CD1c-positive myeloid dendritic cell (primary cell): ENCODE data around the gene AGAP1.

ENCODE experiments used
- DNase-seq: peaks from one replicate; pipeline ENCODE4 v3.0.0-alpha.2; 2016; ENCODE audit errors: extremely low spot score

AGAP1 gene

DNA sequence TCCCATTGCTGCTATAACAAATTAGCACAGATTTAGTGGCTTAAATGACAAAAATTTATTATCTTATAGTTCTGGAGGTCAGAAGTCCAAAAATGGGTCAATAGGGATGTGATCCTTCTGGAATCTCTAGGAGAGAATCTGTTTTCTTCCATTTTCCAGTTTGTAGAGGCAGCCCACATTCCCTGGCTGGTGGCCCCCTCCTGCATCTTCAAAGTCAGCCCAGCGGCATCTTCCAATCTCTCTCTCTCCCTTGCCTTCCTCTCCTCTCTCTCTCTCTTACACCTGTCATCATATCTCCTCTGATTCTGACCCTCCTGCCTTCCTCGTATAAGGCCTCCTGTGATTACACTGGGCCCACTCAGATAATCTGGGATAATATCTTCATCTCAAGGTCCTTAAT, 3.9 kb upstream of the AGAP1 start:
- DNase-seq = no peak

DNA sequence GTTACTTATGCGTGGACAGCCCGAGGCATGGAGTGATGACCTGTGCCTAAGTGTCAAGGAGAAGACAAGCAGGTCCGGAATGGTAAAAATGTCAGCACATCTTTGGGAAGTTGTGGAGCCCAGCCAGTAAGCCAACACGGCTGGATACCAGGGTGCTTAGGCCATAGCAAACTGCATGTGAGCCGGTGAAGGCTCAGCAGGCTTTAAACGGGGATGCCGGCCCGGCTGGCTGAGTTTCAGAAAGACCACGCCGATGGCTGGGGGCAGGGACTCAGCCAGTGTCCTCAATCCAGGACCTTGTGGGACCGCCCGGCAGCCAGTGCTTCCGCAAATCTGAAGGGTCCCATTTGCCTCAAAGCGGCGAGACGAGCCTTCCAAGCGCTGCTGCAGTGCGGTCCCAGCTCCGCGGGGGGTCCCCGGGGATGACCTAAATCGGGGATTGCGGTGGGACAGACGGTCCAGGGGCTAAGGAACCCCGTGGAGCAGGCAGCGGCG, 946 bp upstream of the AGAP1 start:
- no peak for DNase-seq

DNA sequence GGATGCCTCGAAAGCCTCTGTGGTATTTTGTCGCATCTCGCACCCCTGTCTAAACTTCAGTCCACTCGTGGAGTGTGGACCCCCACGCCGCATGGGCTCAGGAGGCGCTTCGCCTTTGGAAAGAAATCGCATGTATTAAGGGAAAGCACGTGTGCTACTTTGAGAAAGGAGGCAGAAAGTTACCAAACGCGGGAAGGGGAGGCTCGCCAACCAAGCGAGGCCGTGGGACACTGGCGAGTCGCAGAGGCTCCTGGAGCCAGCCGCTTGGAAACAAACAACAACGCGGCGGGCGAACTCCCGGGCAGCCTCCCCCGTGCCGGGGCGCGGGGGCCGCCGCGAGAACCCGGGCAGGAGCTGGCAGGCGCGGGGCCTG, 455 bp upstream of the AGAP1 start:
- no peak for DNase-seq

DNA sequence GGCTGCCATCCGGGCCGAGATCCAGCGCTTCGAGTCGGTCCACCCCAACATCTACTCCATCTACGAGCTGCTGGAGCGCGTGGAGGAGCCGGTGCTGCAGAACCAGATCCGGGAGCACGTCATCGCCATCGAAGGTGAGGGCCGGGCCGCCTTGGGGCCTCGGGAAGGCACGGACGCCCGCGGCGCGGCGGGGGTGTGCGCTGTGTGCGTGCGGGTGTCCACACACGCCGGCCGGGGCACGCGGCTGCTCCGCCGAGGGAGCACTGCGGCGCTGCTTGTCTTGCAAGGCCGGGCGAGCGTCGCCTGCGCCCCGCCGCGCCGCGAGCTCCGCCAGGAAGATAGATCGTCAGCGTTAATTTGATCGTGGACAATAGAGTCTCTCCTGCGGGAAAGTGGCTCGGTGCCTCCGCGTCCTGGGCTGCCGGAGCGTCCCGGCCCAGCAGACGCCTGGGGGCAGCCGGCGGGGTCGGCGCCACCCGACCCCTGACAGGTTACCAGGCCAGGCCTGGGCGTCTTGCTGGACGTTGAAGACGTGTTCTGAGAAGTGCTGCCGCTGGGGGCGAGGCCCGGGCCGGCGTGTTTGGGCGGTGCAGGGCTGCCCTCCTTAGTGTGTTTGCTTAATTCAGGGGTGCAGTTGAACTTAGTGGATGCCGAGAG, 1.0 kb downstream of the AGAP1 start:
- no peak for DNase-seq

DNA sequence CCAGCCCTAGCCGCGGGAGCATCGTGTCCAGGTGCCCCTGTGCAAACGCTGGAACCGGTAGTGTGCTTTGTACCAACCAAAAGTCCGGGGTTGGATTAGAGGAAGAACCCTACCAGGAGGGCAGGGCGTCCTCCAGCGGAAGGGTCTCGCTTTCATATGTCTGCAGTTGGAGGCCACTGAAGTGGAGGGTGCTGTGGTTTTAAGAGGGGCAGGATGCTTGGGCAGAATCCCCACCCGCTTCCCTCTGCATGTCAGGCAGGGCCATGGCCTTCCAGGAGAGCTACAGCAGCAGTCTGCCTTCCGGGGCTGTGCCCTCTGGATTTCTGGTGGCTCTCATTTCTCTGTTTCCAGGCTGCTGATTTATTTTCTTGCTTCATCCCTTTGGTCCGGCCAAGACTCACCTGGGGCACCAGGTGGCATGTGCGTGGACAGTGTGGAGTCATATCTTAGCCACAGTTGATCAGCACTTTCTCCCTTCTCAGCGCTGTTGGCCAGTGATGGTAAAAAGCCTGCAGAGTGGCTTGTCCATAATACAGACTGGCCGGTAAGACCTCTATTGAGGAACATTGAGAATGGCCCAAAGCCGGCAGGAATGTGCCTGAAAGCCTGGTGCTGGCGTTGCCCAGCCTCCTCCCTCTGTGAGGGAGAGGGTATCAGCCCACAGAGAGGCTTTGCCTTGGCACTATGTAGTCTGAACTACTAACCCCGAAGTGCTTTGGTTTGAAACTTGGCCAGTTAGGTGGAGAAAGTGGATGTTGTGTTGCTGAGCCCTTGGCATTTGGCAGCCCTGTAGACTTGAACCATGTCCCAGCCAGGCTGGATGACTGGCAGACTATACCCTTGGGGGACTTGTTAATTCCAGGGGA, 1.8 kb downstream of the AGAP1 start:
- DNase-seq = no peak

DNA sequence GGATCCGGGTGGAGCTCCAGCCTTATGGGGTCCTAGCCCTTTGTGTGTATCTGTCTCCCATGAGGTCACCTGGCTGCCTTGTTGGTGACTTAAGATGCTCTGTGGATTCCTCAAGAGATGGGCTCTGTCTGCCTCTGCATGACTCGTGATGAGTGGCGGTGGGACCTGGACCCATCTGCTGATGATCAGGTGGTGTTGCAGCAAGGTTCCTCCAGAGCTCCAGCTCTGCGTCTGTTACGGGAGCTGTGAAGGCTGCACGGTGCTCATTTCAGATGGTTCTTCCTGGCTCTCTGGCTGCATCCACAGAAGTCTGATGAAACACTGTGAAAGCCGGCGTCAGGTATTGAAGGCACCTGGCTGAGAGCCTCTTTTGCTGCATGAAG, 2.4 kb downstream of the AGAP1 start:
- DNase-seq = no peak

DNA sequence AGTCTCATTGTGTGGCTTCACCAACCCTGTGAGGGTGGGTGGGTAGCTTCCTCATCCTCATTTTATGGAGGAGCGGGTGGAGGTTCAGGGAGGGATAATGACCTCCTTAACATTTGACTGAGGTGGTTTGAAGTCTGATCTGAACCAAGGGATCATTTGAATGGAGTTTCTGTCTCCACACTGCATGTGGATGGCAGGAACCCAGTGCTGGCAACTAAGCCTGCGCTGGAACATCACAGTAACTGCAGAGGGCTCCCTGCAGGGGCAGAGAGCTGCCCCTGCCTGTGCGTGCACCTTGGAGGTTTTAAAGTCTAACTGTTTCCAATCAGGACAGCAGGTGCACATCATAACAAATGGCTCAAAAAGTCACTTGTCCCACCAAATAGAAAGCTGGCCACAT, 3.3 kb downstream of the AGAP1 start:
- DNase-seq = no peak

DNA sequence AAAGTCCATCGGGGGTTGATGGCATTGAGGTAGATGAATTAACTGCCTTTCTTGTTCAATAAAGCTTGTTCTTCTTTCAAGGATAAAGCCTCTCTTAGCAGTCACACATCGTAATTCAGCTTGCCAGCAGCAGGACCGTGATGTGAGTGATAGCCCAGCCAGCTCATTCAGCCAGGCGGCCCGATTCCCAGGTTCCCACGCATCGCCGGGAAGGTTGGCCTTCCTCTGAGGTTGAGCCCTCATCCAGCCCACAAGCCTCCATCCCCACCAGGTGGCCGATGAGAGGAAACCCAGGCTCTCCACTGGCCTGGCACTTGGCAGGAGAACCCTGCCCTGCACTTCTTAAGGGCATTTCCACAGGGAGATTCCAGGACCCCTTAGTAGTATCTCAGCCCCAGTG, 4.7 kb downstream of the AGAP1 start:
- DNase-seq = no peak

DNA sequence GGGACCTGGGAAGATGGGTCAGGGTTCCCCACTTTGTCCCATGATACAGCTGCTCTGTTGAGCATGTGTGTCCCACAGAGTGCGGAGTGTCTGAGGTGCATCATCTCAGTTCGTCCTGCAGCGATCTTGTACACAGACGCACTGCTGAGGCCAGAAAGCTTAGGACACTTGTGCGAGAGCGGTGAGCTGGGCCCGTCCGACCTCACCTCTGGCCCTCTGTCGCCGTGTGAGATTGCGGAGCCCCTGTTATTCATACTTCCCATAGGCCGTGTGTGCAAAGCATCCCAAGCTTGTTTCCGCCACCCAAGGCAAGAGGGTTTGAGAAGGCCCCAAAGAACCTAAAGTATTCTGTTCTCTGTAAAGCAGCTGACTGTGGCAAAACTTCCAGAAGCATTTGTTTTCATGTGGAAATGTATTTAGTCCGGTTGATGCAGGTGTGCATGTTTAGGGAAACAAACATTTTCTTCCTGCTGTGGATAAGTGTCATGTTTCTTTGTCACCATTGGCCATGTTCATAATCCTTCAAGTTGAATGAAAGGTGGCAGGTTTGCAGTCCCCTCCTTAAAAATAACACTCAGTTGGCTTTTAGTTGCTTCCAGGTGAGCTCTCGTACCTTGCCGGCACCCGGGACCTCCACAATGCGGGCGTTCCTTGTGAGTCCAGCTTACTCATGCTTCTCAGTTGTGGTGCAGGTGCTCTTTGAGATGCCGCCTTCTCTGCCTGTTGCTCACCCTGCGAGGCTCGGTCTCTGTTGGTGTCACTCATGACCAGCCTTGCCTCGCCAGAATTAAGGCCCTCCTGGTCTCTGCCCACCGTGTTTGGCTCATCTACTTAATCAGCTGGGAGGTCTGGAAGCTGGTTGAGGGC, 5.3 kb downstream of the AGAP1 start:
- no peak for DNase-seq

DNA sequence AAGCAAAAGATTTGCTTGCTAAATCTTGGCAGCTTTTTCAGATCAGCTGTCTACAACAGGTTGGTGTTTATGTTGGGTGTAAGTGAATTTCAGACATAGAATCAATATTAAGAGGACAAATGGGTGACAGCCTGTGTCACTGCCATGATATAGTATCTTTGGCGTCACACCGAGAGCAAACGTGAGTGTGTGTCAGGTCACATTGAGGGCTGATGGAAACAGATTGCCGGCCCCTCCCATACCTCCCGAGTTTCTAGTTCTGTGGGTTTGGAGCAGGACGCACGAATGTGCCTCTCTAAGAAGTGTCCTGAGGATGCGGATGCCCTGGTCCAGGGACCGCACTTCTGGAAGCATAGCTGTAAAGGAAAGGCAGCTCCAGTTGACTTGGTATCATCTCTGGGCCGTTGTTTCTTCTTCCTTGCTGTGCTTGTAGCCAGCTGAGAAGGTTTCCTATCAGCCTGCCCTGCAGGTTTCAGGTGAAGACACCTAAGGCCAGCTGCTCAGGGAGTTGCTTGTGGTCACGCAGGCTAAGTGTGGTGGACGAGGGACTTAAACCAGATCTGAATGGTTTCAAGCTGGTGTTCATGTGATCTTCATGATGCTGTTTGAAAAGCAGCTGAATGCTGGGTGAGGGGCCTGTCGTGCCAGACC, 6.4 kb downstream of the AGAP1 start:
- no peak for DNase-seq

DNA sequence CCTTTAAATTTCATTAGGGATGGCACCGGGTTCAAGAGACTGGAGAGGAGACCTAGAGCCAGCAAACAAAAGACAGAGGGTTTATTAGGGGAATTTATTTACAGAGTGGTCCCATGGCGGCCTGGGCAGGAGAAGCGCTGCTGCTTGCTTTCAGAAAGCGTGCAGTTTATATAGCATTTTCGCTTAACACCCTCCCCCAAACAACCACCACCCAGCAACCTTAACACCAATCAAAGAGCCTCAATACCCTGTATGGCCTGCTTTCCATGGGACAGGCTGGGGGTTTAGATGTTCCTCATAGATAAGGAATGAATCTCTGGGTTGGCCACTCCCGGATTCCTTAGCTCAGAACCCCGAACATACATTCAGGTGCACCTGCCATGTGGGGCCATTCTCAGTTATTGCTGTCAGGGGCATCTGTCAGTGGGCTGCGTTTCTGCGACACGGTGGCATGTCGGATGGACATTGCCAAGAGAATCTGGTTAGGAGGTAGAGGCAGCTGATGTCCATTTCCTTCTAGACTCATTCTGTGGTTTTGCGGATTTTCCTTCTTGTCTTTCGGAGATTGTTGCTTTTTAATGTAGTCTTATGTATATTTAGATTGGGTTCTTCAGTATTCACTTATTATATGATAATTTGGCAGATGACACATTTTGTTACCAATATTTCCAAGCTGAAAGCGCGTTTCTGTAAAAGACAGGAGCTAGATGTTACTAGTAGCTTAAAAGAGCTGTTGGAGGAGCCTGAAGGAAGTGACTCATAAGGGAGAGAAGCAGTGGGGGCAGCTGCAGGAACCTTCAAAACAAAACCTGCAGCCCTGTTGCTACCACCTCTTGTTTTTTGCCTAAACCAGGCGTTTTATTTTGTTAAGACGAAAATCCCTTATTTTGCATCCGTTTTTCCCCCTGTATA, 7.2 kb downstream of the AGAP1 start:
- DNase-seq = no peak

DNA sequence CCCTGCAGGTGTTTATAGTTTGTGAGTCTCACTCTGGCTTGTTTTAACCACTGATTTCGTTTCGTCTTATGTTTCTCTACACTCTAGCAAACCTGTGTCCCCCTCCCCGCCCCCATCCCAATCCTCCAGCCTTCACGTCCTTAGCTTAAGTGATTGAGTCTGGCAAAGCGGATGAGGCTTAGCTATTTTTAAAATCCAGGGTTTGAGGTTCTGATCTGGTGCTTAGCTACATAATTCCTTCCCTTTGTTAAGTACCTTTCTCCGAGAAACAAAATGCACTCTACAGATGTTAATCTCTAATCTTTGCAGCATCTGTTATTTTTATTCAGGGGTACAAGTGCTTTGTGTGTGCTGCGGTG, 7.8 kb downstream of the AGAP1 start:
- DNase-seq = no peak

DNA sequence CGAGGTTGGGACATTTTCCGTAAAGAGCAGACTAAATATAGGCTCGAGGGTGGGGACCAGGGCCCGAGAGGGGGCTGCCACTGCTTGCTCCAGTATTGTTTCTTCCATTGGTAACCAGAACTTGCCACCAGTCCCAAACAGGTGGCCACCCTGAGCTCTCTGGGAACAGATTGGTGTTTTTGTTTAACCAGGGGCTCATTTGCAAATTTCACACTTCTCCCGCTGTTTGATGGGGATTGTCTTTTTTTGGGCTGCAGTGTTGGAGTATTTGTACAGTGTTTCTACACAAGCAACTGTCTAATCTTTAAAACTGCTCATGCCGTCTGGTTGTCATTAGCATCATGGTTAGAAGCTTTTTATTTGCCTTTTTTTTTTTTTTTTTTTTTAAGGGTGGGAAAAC, 8.5 kb downstream of the AGAP1 start:
- no peak for DNase-seq

DNA sequence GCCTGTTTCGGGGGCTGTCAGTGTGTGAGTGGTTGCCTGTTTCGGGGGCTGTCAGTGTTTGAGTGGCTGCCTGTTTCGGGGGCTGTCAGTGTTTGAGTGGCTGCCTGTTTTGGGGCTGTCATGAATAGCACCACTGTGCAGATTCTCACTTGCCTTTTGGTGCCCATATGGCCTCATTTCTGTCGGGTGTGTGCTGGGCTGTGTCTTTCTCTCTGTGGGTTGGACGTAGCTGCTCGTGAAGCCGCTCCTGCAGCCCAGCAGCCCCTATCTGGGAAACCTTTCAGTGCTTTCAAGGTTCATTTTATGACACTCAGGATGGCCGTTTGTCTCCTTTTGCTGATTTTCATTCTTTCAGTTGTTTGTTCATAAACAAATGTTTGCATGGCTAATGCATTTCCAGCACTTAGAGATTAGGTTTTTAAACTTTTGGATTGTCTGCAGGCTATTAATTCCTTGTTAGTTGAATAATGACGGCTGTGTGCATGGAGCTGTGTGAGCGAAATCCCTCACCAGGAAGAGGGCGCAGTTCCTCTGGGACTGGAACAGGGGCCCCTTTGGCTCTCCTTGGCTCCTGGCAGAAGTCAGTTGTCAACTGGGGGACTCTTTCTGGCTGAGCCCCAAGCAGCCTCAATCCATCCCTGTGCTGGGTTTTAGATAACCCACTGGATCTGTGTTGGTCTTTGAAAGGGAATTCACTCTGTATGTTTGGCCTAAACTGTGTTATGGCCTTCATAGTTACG, 10.8 kb downstream of the AGAP1 start:
- no peak for DNase-seq

DNA sequence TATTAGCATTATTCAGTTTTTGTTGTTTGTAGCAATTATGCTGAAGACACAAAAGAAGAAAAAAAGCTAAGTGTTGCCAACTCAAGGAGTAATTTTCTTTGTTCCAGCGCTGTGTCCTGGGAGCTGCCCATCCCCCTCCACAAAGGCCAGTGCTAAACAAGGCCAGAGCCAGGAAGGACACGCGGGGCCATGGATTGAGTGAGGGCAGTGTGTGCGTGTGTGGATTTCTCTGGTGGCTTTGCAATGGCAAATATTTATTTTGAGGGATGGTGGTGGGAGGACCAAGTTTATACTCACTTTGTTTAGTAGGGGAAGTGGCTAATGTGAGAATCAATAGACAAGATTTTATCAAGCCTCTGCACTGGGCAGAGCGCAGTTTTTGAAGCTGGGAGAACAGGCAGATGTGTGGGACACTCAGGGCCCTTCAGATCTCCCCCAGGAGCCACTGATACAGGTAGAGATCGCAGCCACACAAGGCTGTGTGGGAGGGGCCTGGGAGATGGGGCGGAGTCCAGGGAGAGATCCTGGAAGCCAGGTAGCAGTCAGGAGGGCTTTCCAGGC, 11.4 kb downstream of the AGAP1 start:
- no peak for DNase-seq

DNA sequence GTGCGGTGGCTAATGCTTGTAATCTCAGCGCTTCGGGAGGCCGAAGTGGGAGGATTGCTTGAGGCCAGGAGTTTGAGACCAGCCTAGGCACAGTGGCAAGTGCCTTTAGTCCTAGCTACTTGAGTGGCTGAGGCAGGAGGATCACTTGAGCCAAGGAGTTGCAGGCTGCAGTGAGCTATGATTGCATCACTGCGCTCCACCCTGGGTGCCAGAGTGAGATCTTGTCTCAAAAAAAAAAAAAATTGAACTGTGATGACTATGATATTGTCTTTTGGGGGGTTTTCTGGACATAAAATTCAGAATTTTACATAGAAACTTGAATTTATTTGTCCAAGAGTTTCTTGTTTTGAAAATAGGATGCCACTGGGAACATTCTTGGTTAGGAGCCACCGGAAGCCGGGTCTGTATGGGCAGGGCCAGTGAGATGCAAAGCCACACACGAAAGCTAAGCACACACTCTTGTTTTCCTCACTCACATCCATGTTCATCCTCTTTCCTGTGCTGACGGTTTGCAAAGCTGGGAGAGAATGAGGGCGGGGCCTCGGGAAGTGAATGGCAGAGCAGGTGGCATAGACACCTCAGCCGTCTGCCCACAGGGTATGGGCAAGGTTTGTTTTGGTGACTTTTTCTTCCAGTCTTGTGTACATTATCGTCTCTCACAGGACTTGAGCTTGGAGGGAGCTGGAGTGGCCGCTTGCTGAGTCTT, 12.6 kb downstream of the AGAP1 start:
- no peak for DNase-seq

DNA sequence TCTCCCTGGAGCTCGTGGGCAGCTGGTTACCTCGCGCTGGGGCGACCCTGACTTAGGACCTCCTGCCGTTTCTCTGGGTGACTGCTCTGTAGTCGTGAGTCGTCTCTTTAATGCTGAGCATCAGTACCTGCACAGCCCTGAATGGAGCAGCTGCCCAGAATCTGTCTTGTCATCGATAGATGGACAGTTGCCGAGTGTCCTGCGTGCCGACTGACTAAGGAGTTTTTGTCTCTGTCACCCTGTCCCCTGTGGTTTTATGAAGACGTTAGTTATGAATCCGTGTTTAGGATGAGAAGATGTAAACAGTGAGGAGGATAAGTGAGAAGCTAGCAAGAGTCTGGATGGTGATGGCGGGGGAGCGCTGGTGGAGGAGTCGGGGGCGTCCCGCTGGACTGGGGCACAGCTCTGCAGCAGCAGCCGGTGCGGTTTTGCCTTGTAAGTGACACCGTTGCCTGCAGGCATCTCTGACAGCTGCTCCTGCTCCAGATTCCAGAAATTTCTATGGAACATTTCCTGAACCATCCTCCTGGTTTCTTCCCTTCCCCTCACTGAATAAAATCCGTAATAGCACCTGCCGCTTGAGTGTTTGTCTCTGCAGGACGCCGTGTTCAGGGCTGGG, 13.3 kb downstream of the AGAP1 start:
- DNase-seq = no peak

DNA sequence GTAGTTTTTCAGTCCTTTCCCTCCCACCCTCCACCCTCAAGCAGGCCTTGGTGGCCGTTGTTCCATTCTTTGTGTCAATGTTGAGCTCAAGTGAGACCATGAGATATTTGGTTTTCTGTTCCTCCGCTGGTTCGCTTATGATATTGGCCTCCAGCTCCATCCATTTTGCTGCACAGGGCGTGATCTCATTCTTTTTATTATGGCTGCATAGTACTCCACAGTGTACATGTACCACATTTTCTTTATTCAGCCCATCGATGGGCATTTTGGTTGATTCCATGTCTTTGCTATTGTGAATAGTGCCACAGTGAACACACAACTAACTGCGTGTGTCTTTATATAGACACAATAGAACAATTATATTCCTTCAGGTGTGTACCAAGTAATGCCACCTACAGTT, 14.1 kb downstream of the AGAP1 start:
- DNase-seq = no peak
